Activated CD4-positive, alpha-beta T cell treated with anti-CD3 and anti-CD28 coated beads for 4 hours (primary cell): ENCODE results near the gene KCNJ5.

ENCODE experiments used
- DNase-seq, 2 donors: peaks; one replicate each; pipeline ENCODE4 v3.0.0-alpha.2; 2020

KCNJ5 gene

GRCh38 chr11:128964463-128964930 lies 73.3 kb downstream of the KCNJ5 start:
- no peak for DNase-seq

- no peak for DNase-seq
Observed at GRCh38 chr11:128965485-128965884, 74.3 kb downstream of the KCNJ5 start.

DNA sequence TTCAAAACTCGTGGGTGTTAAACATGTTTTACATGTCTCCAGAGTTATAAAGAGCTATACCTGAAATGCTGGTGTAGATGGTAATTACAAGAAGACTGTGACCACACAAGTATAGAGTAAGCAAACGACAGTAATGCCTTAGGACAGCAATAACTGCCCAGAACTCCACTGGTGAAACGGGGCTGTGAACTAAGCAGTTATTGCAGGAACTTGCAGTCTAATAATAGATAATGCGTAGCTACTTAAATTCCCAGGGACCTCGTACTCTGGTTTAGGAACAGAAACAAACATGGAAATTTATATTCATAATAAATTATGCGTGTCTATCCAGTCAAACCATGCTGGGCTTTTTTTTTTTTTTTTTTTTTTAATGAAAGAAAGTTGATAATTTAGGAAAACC lies 76.4 kb downstream of the KCNJ5 start:
- no peak for DNase-seq

DNA sequence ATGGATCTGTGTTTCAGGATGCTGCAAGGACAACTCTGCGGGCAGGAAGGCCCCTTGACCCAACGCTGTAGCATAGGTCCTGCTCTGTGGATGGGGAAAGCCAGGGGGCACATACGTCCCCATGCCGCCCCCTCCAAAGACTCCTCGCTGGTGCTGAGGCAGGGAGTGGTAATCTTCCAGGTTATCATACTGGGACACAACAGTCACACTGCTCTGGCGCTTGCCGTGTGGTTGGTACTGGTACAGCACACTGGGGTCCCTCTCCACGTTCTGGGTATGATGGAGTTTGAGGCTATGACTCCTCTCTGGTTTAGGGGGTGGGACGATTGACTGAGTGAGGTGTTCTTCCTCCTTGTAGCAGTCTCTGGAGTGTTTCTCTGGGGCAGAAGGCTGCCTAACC lies 77.8 kb downstream of the KCNJ5 start:
- no peak for DNase-seq
